Keratinocyte (primary cell): ENCODE measurements around the gene KRT2.

Source experiments
- EZH2 ChIP-seq: IDR thresholded peaks from one replicate; pipeline ENCODE4 v1.6.1; 2012; ENCODE audit warnings: inconsistent platforms, mild to moderate bottlenecking, low read length, moderate library complexity
- TF ChIP-seq, protein P1 (sequence below), 3 experiments: IDR thresholded peaks in 1 of 3; conservative IDR thresholded peaks in 1 of 3; optimal IDR thresholded peaks in 1 of 3; 2 replicates in 2 of 3; 3 replicates in 1 of 3; pipeline versions ENCODE3 to v1.5.1; 2011; ENCODE audit warnings: low read length in 3 of 3, mild to moderate bottlenecking in 3 of 3, moderate library complexity in 2 of 3, control low read depth in 1 of 3, inconsistent platforms in 1 of 3; ENCODE audit not compliant: insufficient read depth in 2 of 3; ENCODE audit errors: extremely low read depth in 1 of 3

DNA sequence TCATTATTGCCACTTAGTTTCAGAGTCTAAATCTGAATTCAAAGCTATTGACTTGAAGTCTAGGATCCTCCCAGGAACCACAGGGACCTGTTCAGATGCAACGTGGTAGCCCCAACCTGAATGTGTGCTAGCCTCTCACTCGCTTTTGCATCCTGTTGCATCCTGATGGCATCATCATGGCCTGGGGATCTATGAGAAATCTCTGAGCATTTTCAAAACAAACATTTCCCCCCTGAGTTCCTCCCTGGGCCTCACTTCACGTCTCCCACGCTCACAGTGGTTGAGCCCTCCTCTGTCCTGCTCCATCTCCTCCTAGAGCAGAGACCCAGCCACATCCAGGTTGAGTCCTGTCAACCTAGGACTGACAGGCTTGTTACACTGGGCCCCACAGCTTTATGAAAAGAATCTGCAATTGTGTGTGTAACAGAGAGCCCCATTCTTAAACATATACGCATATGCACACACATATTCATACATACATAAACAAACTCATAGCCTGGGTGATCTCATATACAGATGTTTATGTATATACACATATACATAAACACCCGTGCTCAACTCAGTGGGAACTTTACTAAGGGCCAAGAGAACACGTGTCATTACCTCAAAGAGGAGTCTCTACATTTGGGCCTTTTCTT is 45.3 kb downstream of the KRT2 start:
- TF ChIP-seq, protein P1, sequence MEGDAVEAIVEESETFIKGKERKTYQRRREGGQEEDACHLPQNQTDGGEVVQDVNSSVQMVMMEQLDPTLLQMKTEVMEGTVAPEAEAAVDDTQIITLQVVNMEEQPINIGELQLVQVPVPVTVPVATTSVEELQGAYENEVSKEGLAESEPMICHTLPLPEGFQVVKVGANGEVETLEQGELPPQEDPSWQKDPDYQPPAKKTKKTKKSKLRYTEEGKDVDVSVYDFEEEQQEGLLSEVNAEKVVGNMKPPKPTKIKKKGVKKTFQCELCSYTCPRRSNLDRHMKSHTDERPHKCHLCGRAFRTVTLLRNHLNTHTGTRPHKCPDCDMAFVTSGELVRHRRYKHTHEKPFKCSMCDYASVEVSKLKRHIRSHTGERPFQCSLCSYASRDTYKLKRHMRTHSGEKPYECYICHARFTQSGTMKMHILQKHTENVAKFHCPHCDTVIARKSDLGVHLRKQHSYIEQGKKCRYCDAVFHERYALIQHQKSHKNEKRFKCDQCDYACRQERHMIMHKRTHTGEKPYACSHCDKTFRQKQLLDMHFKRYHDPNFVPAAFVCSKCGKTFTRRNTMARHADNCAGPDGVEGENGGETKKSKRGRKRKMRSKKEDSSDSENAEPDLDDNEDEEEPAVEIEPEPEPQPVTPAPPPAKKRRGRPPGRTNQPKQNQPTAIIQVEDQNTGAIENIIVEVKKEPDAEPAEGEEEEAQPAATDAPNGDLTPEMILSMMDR (optimal IDR thresholded peaks at IDR 0.05 in 1 of 3, IDR thresholded peaks at IDR 0.05 in 1 of 3, conservative IDR thresholded peaks at IDR 0.05 in 1 of 3; ENCODE audit: extremely low read depth in 1 of 3, insufficient read depth in 2 of 3, low read length in 3 of 3): no peak
- TF ChIP-seq EZH2: no peak
